GM23338 (cell line): ENCODE results near the gene AOPEP. TPM values are rescaled to one million over a fixed set of nuclear protein-coding genes. Genes with fewer than 3 reads are reported as not detected.
A peak's percentile ranks its signal among the peaks of the same experiment; 100 is the strongest.

Source experiments
- ATAC-seq: fragments of 200-7000 bp; cut with Tn5 transposase; 3 replicates; pipeline ENCODE4 v1.9.1; 2020
- DNase-seq: peaks from one replicate; pipeline ENCODE4 v3.0.0-alpha.2; 2015; ENCODE audit warnings: low spot score
- H2AFZ ChIP-seq: fragments of 200-600 bp; sonication (generic); 2 replicates; pipeline ENCODE4 v1.8.0; 2016; ENCODE audit warnings: antibody characterized with exemption, mild to moderate bottlenecking, moderate library complexity
- H3F3A ChIP-seq: fragments of 200-600 bp; sonication (generic); replicated peaks from 2 replicates; pipeline ENCODE4 v1.8.0; 2017; ENCODE audit warnings: antibody characterized with exemption, mixed run types, low read depth
- H3K27ac ChIP-seq: fragments of 200-600 bp; sonication (generic); 2 replicates; pipeline ENCODE4 v1.6.1; 2016; ENCODE audit warnings: low read depth
- H3K27me3 ChIP-seq: fragments of 200-600 bp; sonication (generic); 2 replicates; pipeline ENCODE4 v1.8.0; 2016; ENCODE audit warnings: mild to moderate bottlenecking, mixed run types, moderate library complexity; ENCODE audit not compliant: insufficient read depth
- H3K36me3 ChIP-seq: fragments of 200-600 bp; sonication (generic); 2 replicates; pipeline ENCODE4 v1.8.0; 2016; ENCODE audit warnings: mild to moderate bottlenecking; ENCODE audit not compliant: insufficient read depth
- H3K4me1 ChIP-seq: fragments of 200-600 bp; sonication (generic); 2 replicates; pipeline ENCODE4 v1.8.0; 2016; ENCODE audit warnings: mild to moderate bottlenecking, moderate library complexity; ENCODE audit not compliant: insufficient read depth
- H3K4me2 ChIP-seq: fragments of 200-600 bp; sonication (generic); 2 replicates; pipeline ENCODE4 v1.7.1; 2017; ENCODE audit warnings: mixed run types
- H3K4me3 ChIP-seq: fragments of 200-600 bp; sonication (generic); 2 replicates; pipeline ENCODE4 v1.6.1; 2016; ENCODE audit warnings: mixed run types
- H3K79me2 ChIP-seq: fragments of 200-600 bp; sonication (generic); replicated peaks from 2 replicates; pipeline ENCODE4 v1.8.0; 2017; ENCODE audit warnings: mild to moderate bottlenecking; ENCODE audit not compliant: insufficient read depth
- H3K9me2 ChIP-seq: fragments of 200-600 bp; sonication (generic); 2 replicates; pipeline ENCODE4 v1.8.0; 2017; ENCODE audit not compliant: insufficient read depth
- H4K20me1 ChIP-seq: fragments of 200-600 bp; sonication (generic); replicated peaks from 2 replicates; pipeline ENCODE4 v1.8.0; 2017; ENCODE audit warnings: mild to moderate bottlenecking; ENCODE audit not compliant: insufficient read depth
- H3K27ac Mint-ChIP-seq: 2 replicates; pipeline ENCODE4 v1.8.0; 2020; ENCODE audit warnings: inconsistent platforms, mild to moderate bottlenecking, moderate library complexity, mixed read lengths
- H3K27me3 Mint-ChIP-seq: 3 replicates; pipeline ENCODE4 v1.8.0; 2022; ENCODE audit warnings: low read depth, mild to moderate bottlenecking, moderate library complexity, mixed read lengths, inconsistent platforms; ENCODE audit not compliant: insufficient read depth, poor library complexity
- H3K36me3 Mint-ChIP-seq: 3 replicates; pipeline ENCODE4 v1.8.0; 2021; ENCODE audit warnings: low read depth, mild to moderate bottlenecking, inconsistent platforms, moderate library complexity, mixed read lengths
- H3K4me1 Mint-ChIP-seq: 3 replicates; pipeline ENCODE4 v1.8.0; 2020; ENCODE audit warnings: mild to moderate bottlenecking, inconsistent platforms, mixed read lengths
- H3K4me3 Mint-ChIP-seq: 3 replicates; pipeline ENCODE4 v1.8.0; 2021; ENCODE audit warnings: moderate library complexity, mild to moderate bottlenecking, inconsistent platforms, mixed read lengths
- H3K9me3 Mint-ChIP-seq: 3 replicates; pipeline ENCODE4 v1.8.0; 2020; ENCODE audit warnings: moderate library complexity, mild to moderate bottlenecking, inconsistent platforms, mixed read lengths
- ETS1 ChIP-seq: IDR thresholded peaks from 2 replicates; pipeline ENCODE4 v1.6.1; 2016; ENCODE audit warnings: antibody characterized with exemption
- EZH2 ChIP-seq: fragments of 200-600 bp; sonication (generic); IDR thresholded peaks from one replicate; pipeline ENCODE4 v1.8.0; 2017; ENCODE audit warnings: antibody characterized with exemption, mild to moderate bottlenecking, low read depth; ENCODE audit not compliant: unreplicated experiment
- EZH2phosphoT487 ChIP-seq: fragments of 200-600 bp; sonication (generic); IDR thresholded peaks from one replicate; pipeline ENCODE4 v1.8.1; 2018; ENCODE audit warnings: antibody characterized with exemption; ENCODE audit not compliant: unreplicated experiment
- JUNB ChIP-seq: IDR thresholded peaks from one replicate; pipeline ENCODE4 v1.6.1; 2016; ENCODE audit warnings: antibody characterized with exemption; ENCODE audit not compliant: unreplicated experiment
- NANOG ChIP-seq: IDR thresholded peaks from 2 replicates; pipeline ENCODE4 v1.6.1; 2016; ENCODE audit warnings: antibody characterized with exemption, borderline replicate concordance
- POLR2AphosphoS5 ChIP-seq: IDR thresholded peaks from 2 replicates; pipeline ENCODE4 v1.6.1; 2016; ENCODE audit warnings: antibody characterized with exemption, low read depth
- REST ChIP-seq: IDR thresholded peaks from one replicate; pipeline ENCODE4 v1.6.1; 2018; ENCODE audit warnings: antibody characterized with exemption; ENCODE audit not compliant: unreplicated experiment
- STAT1 ChIP-seq: IDR thresholded peaks from one replicate; pipeline ENCODE4 v1.6.1; 2016; ENCODE audit warnings: antibody characterized with exemption; ENCODE audit not compliant: unreplicated experiment
- ZNF331 ChIP-seq: fragments of 250-450 bp; sonication (Bioruptor Pico); IDR thresholded peaks from 2 replicates; pipeline ENCODE4 v1.5.0; 2020; ENCODE audit warnings: low read depth, mild to moderate bottlenecking, moderate library complexity
- polyA plus RNA-seq: library from polyadenylated mRNA; unstranded; fragments of >200 nt; fragmentation: Nextera tagmentation; extraction: Ambion mirVana; gene quantifications from 2 replicates; pipeline ENCODE4 v1.2.1, GENCODE V29; 2016
- total RNA-seq: library from RNA; depleted of rRNA; stranded (reverse); fragments of >200 nt; shearing (Covaris generic); gene quantifications from 2 replicates; pipeline ENCODE4 v1.2.3, GENCODE V29; 2014
- TF ChIP-seq, protein P1 (sequence below), 2 experiments: fragments of 200-600 bp in 1 of 2; sonication (generic) in 1 of 2; conservative IDR thresholded peaks; 2 replicates each; pipeline versions ENCODE4 v1.5.1 to v1.6.1; 2016 to 2017; ENCODE audit warnings: antibody characterized with exemption in 2 of 2, low read depth in 2 of 2, mild to moderate bottlenecking in 2 of 2, moderate library complexity in 1 of 2

AOPEP gene
- total and polyA plus RNA-seq, 2 experiments from 2014 or later, result 7.0 to 16.5 TPM

GRCh38 chr9:94885854-94886447 is 159.5 kb downstream of the AOPEP start:
- Mint-ChIP-seq H3K27me3 (no peaks in the 10 kb centered on the region), H3K36me3 (peaks cover 7% of the 10 kb centered on the region; the same call in 2 of the 3 replicates), H3K27ac (peak overlapping the region; percentile 59; the same call in 1 of the 2 replicates), H3K9me3 (peaks cover 6% of the 10 kb centered on the region; the same call in 1 of the 3 replicates), H3K4me1 (peaks cover 3% of the 10 kb centered on the region; the same call in 2 of the 3 replicates), H3K4me3 (no peak overlapping the region)
- no peak overlapping the region for H2AFZ ChIP-seq
- H3K4me3 ChIP-seq, result no peak overlapping the region
- no peak overlapping the region for H3K4me2 ChIP-seq
- no peaks in the 10 kb centered on the region for H3K36me3 ChIP-seq
- H3F3A ChIP-seq, result no peaks in the 10 kb centered on the region
- H3K4me1 ChIP-seq, result no peaks in the 10 kb centered on the region
- H3K27ac ChIP-seq, result no peak overlapping the region
- no peak for DNase-seq
- H3K27me3 ChIP-seq, result no peaks in the 10 kb centered on the region
- no peaks in the 10 kb centered on the region for H3K9me2 ChIP-seq
- TF ChIP-seq JUNB, result no peak
- TF ChIP-seq REST, result no peak
- TF ChIP-seq EZH2phosphoT487, result no peak
- TF ChIP-seq NANOG, result no peak
- TF ChIP-seq EZH2, result no peak
- no peak for TF ChIP-seq ZNF331
- TF ChIP-seq STAT1, result no peak
- no peak for TF ChIP-seq POLR2AphosphoS5
- no peak for ATAC-seq
- H3K79me2 ChIP-seq, result no peaks in the 10 kb centered on the region
- H4K20me1 ChIP-seq, result no peaks in the 10 kb centered on the region

- no peaks in the 10 kb centered on the region for H3F3A ChIP-seq
- no peaks in the 10 kb centered on the region for H3K79me2 ChIP-seq
- H3K9me2 ChIP-seq, result no peaks in the 10 kb centered on the region
- no peaks in the 10 kb centered on the region for H3K27me3 ChIP-seq
- no peak overlapping the region for H2AFZ ChIP-seq
- peaks cover 12% of the 10 kb centered on the region; the same call in 2 of the 3 replicates for H3K9me3 Mint-ChIP-seq
- H3K27ac ChIP-seq, result no peak overlapping the region
- H3K4me1 Mint-ChIP-seq, result peaks cover 3% of the 10 kb centered on the region; the same call in 1 of the 3 replicates
- H3K27ac Mint-ChIP-seq, result no peak overlapping the region
- H3K27me3 Mint-ChIP-seq, result no peaks in the 10 kb centered on the region
- no peak for DNase-seq
- no peak for ATAC-seq
- H3K4me3 Mint-ChIP-seq, result no peak overlapping the region
- H4K20me1 ChIP-seq, result no peaks in the 10 kb centered on the region
- peaks cover 12% of the 10 kb centered on the region for H3K36me3 Mint-ChIP-seq
- no peaks in the 10 kb centered on the region for H3K36me3 ChIP-seq
- H3K4me3 ChIP-seq, result no peak overlapping the region
- no peak overlapping the region for H3K4me2 ChIP-seq
- no peaks in the 10 kb centered on the region for H3K4me1 ChIP-seq
- TF ChIP-seq JUNB, result no peak
- no peak for TF ChIP-seq ETS1
- TF ChIP-seq ZNF331, result no peak
- no peak for TF ChIP-seq NANOG
- TF ChIP-seq, protein P1, sequence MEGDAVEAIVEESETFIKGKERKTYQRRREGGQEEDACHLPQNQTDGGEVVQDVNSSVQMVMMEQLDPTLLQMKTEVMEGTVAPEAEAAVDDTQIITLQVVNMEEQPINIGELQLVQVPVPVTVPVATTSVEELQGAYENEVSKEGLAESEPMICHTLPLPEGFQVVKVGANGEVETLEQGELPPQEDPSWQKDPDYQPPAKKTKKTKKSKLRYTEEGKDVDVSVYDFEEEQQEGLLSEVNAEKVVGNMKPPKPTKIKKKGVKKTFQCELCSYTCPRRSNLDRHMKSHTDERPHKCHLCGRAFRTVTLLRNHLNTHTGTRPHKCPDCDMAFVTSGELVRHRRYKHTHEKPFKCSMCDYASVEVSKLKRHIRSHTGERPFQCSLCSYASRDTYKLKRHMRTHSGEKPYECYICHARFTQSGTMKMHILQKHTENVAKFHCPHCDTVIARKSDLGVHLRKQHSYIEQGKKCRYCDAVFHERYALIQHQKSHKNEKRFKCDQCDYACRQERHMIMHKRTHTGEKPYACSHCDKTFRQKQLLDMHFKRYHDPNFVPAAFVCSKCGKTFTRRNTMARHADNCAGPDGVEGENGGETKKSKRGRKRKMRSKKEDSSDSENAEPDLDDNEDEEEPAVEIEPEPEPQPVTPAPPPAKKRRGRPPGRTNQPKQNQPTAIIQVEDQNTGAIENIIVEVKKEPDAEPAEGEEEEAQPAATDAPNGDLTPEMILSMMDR (conservative IDR thresholded peaks at IDR 0.05; ENCODE audit: low read depth in 2 of 2), result no peak
Measured at GRCh38 chr9:94887721-94888120, 161.2 kb downstream of the AOPEP start.
